Measurements from ENCODE around the gene POLR1A. TPM values are rescaled to one million over a fixed set of nuclear protein-coding genes. Genes with fewer than 3 reads are reported as not detected.

The POLR1A gene
- total RNA-seq, 4 donors from 2014 or later: 15.3 to 22.3 (median 19.8) TPM

GRCh38 chr2:86135653-86136052 lies 30.0 kb upstream of the POLR1A start:
- H3K36me3 ChIP-seq: peaks cover 0 to 93% (median 42%) of the 10 kb centered on the region in 3 donors
- H3K27me3 ChIP-seq: no peaks in the 10 kb centered on the region
- WGBS, 2 donors: 70 to 73% methylated on average over 5 of the region's 5 CpGs
- H3K27ac ChIP-seq: no peak overlapping the region
- no peak overlapping the region for H3K4me3 ChIP-seq
- TF ChIP-seq POLR2A (IDR thresholded peaks at IDR 0.05) (no peak), EP300 (IDR thresholded peaks at IDR 0.05) (no peak)
- TF ChIP-seq, protein P1, sequence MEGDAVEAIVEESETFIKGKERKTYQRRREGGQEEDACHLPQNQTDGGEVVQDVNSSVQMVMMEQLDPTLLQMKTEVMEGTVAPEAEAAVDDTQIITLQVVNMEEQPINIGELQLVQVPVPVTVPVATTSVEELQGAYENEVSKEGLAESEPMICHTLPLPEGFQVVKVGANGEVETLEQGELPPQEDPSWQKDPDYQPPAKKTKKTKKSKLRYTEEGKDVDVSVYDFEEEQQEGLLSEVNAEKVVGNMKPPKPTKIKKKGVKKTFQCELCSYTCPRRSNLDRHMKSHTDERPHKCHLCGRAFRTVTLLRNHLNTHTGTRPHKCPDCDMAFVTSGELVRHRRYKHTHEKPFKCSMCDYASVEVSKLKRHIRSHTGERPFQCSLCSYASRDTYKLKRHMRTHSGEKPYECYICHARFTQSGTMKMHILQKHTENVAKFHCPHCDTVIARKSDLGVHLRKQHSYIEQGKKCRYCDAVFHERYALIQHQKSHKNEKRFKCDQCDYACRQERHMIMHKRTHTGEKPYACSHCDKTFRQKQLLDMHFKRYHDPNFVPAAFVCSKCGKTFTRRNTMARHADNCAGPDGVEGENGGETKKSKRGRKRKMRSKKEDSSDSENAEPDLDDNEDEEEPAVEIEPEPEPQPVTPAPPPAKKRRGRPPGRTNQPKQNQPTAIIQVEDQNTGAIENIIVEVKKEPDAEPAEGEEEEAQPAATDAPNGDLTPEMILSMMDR (IDR thresholded peaks at IDR 0.05): no peak
- no peaks in the 10 kb centered on the region for H3K9me3 ChIP-seq
- no peak for DNase-seq (ENCODE audit: low spot score in 2 of 2)
- no peaks in the 10 kb centered on the region for H3K4me1 ChIP-seq

DNA sequence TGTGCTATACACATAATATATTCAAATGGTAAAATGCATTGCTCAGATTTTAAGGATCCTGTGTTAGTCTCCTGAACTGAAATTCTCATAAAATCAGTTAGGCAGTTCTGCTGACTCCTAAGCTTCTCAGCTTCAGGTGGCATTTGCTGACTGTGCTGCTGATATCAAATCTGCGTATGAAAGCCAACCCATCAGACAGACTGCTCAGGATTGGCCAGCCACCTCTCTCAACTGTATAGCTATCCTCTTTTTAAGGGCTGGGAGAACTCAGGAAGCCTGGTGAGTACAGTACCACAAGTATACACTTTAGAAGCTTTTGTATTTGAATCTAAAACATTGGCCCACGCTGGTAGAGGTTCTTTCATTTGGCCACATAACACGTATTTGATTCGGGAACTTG lies 29.0 kb upstream of the POLR1A start:
- peaks cover 0 to 100% (median 42%) of the 10 kb centered on the region in 3 donors for H3K36me3 ChIP-seq
- 92 to 96% methylated on average over 4 of the region's 4 CpGs for WGBS, 2 donors
- no peak for DNase-seq (ENCODE audit: low spot score in 2 of 2)
- H3K4me1 ChIP-seq: no peaks in the 10 kb centered on the region
- H3K27me3 ChIP-seq: no peaks in the 10 kb centered on the region
- H3K4me3 ChIP-seq: no peak overlapping the region
- H3K9me3 ChIP-seq: no peaks in the 10 kb centered on the region
- TF ChIP-seq, protein P1 (IDR thresholded peaks at IDR 0.05): no peak
- TF ChIP-seq POLR2A (IDR thresholded peaks at IDR 0.05) (no peak), EP300 (IDR thresholded peaks at IDR 0.05) (no peak)
- H3K27ac ChIP-seq: no peak overlapping the region

DNA sequence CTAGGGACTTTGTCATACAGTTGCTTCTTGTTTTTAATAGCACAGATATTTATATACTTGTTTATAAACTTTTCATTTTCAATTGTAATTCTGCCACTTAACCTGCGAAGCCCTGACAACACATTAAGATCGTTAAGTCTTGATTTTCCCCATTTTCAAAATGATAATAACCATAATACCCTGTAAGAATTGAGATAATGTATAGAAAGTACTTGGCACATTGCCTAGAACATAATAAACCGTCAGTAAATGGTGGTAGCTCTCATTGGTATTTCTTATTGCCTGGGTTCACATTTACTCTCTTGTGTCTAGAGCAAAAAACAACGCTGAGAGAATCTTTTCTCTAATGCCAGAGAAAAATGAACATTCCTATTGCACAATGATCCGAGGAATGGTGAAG lies 19.0 kb upstream of the POLR1A start:
- no peak overlapping the region for H3K4me3 ChIP-seq
- no peaks in the 10 kb centered on the region for H3K9me3 ChIP-seq
- no peak for DNase-seq (ENCODE audit: low spot score in 2 of 2)
- H3K36me3 ChIP-seq: peaks cover 13 to 100% (median 53%) of the 10 kb centered on the region in 3 donors
- TF ChIP-seq, protein P1 (IDR thresholded peaks at IDR 0.05): no peak
- no peak for TF ChIP-seq POLR2A (IDR thresholded peaks at IDR 0.05)
- no peak for TF ChIP-seq EP300 (IDR thresholded peaks at IDR 0.05)
- no peaks in the 10 kb centered on the region for H3K4me1 ChIP-seq
- H3K27me3 ChIP-seq: no peaks in the 10 kb centered on the region
- 83 to 86% methylated on average over 5 of the region's 5 CpGs for WGBS, 2 donors
- no peak overlapping the region for H3K27ac ChIP-seq

DNA sequence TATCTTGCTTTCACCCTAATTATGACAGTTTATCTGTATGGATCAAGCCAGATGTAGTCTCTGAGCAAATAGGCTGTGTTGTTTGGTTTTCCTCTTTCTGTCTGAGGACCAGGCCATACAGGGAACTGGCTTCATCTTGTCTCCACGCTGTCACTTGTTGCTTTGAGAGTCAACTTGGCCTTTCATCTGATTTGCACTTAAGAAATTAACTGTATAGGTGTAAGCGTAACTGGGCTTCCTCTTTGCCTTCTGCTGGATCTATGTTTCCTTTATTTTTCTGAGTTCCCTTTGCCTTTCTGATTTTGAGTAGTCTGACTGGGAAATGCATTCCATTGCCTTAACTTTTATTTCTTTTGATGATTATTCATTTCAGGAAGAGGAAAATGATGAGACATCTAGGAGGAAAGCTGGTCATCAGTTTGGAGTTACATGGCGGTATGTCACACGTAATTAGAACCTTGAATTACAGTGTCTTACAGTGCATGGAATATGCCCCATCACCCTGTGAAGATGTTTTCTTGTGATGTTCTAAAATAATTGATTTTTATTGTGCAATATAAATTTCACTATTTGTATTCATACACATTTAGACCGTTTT lies 17.7 kb upstream of the POLR1A start:
- H3K36me3 ChIP-seq: peaks cover 13 to 100% (median 50%) of the 10 kb centered on the region in 3 donors
- H3K9me3 ChIP-seq: no peaks in the 10 kb centered on the region
- no peaks in the 10 kb centered on the region for H3K27me3 ChIP-seq
- H3K4me3 ChIP-seq: no peak overlapping the region
- DNase-seq (ENCODE audit: low spot score in 2 of 2): no peak
- 77 to 87% methylated on average over 5 of the region's 5 CpGs for WGBS, 2 donors
- TF ChIP-seq, protein P1 (IDR thresholded peaks at IDR 0.05): no peak
- TF ChIP-seq POLR2A (IDR thresholded peaks at IDR 0.05) (no peak), EP300 (IDR thresholded peaks at IDR 0.05) (no peak)
- H3K27ac ChIP-seq: no peak overlapping the region
- H3K4me1 ChIP-seq: no peaks in the 10 kb centered on the region

- Histone ChIP-seq H3K27ac (no peak overlapping the region), H3K27me3 (no peaks in the 10 kb centered on the region), H3K9me3 (no peaks in the 10 kb centered on the region), H3K36me3 (peaks cover 0 to 100% (median 48%) of the 10 kb centered on the region in 3 donors), H3K4me1 (peaks cover 0 to 13% (median 0%) of the 10 kb centered on the region in 4 donors), H3K4me3 (no peak overlapping the region)
- TF ChIP-seq, protein P1 (IDR thresholded peaks at IDR 0.05): no peak
- TF ChIP-seq POLR2A (IDR thresholded peaks at IDR 0.05): no peak
- no peak for DNase-seq (ENCODE audit: low spot score in 2 of 2)
- 92 to 100% methylated on average over 2 of the region's 2 CpGs for WGBS, 2 donors
These were observed 12.4 kb upstream of the POLR1A start for GRCh38 chr2:86118130-86118529.

Data from tibial nerve (tissue), 4 donors.